ENCODE results near the gene CSK.

GRCh38 chr15:74842581-74843444, 60.9 kb downstream of the CSK start, which contains the start of gene ULK3:
- TF ChIP-seq CTCF (IDR thresholded peaks at IDR 0.05; ENCODE audit: low read length), result peak; percentile 51
- TF ChIP-seq EZH2 (optimal IDR thresholded peaks at IDR 0.05; ENCODE audit: low read depth, low read length), result no peak
- TF ChIP-seq EZH2phosphoT487 (IDR thresholded peaks at IDR 0.05; ENCODE audit: low read length), result no peak
